Peyer's patch (tissue), 4 donors: ENCODE results near the gene PTPN14.

Source experiments
- CTCF ChIP-seq, 6 experiments: fragments of 450-650 bp in 4 of 6; fragments of 200-600 bp in 2 of 6; sonication (generic) in 1 of 6; IDR thresholded peaks; one replicate each; pipeline ENCODE4 v1.5.1; 2017 to 2019; ENCODE audit warnings: antibody characterized with exemption in 6 of 6, mild to moderate bottlenecking in 3 of 6, moderate library complexity in 1 of 6
- POLR2A ChIP-seq, 2 donors: fragments of 450-650 bp; IDR thresholded peaks; one replicate each; pipeline ENCODE4 v1.5.1; 2017; ENCODE audit warnings: antibody characterized with exemption in 2 of 2, mild to moderate bottlenecking in 2 of 2, moderate library complexity in 2 of 2

DNA sequence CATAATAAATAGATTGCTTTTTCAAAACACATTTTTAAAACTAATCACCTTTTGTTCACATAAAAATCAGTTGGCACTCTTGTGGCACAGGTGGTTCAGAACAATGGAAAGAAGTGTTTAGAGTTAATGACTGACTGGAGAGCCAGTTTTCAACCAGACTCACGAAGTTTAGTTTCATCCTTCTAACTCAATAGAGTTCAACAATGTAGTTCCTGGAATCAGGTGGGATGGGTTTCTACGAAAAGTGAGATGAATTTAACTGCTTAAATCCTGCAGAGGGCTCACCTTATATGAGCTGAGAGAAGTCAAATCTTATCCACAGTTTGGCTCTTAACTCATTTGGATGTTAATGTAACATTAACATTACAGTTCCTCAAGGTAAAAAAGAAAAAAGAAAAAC lies 153.9 kb downstream of the PTPN14 start:
- TF ChIP-seq CTCF (IDR thresholded peaks at IDR 0.05) = no peak
- TF ChIP-seq POLR2A (IDR thresholded peaks at IDR 0.05) = no peak
